GM18858 (cell line): ENCODE results near the gene CENPW.

Experiments
- ATAC-seq: cut with Tn5 transposase; IDR thresholded peaks from one replicate; pipeline ENCODE4 v1.9.1; 2021; ENCODE audit not compliant: unreplicated experiment

Gene CENPW

DNA sequence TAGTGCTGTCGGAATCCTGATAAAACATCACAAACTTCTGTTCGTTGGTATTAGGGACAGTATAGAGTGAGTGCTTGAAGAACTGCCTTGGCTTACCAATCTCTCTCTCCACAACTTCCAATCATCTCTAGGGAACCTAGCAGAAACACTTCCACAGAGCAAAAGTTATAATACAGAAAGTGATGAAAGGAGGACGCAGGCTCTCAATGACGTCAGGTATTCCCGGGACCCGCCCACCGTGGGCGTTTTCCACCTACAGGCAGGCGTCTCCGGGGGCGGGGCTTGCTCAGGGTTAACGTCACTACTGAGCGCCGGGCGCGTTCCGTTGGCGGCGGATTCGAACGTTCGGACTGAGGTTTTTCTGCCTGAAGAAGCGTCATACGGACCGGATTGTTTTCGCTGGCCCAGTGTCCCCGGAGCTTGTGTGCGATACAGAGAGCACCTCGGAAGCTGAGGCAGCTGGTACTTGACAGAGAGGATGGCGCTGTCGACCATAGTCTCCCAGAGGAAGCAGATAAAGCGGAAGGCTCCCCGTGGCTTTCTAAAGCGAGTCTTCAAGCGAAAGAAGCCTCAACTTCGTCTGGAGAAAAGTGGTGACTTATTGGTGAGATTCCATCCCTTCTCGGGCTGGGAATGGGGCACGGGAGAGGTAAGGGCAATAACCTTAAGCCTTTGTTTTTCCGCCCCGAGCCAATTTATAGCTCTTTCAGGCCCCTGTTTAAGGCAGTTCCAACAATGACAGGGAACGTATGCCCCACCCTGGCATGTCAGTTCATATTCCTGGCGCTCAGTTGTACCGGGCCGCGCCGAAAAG lies at the start of gene CENPW:
CENPW (plus strand) TSS at position 320 of the 814 bp plus-strand sequence; CDS start at position 479, 159 bp downstream.
- ATAC-seq = peak; percentile 83

DNA sequence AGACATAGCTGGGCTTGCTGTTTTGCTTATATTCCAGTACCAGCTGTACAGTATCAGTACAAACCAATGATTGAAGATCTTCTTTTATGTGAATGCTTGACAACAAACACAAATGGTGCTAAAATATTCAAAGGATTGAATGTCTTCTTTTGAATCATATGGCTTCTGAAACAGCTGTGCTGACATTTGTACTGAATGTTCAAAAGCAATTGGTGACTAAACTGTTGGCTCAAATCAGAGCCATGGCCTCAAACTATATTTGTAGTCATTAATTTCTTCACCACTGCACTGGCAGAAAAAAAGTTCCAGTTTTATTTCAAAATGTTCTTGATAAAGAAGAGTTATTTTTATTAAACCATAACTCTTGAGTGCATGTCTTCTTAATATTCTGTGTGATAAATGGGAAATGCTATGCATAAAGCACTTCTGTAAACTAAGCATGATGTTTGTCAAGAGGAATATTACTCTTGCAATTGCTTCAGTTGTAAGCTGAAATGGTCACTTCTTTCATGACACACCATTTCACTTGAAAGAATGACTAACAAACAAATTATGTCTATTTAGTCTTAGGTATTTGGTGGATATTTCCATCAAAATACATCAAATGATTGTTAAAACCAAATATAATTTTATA lies 45.9 kb upstream of the CENPW start:
- no peak for ATAC-seq

DNA sequence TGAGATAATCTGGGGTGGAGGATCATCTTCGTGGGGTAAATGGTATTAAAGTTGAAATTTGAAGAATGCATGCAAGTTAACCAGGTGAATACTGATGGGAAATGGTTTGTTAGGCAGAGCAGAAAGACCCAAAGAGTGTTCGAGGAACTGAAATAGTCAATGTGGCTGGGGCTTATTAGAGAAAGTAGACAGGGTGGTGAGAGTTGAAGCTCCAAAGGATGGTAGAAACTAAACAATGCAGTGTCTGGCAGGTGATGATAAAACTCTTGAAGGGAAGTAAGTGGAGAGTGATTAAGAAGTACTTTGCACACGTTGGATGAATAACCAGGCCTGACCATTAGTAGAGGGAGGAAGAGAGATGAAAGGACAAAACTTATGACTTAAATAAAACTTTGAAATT lies 39.8 kb upstream of the CENPW start:
- no peak for ATAC-seq

DNA sequence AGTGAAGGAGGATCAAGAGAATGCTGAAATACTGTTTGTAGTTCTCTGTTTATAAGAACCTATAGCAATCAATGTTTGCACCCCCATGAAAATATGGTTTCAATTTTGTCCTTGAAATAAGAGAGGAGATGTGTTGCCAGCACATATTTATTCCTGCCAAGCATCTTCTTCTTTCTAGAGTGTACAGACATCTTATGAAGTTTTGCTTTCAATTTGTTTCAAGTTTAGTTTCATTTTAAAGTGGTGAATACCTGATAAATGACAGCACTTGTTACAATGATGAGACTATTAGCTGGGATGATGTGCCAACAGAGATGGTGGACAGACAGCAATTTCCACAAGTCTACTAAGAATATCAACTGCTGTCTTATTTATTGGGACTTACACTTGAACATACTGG lies 39.2 kb upstream of the CENPW start:
- ATAC-seq = peak; percentile 90

DNA sequence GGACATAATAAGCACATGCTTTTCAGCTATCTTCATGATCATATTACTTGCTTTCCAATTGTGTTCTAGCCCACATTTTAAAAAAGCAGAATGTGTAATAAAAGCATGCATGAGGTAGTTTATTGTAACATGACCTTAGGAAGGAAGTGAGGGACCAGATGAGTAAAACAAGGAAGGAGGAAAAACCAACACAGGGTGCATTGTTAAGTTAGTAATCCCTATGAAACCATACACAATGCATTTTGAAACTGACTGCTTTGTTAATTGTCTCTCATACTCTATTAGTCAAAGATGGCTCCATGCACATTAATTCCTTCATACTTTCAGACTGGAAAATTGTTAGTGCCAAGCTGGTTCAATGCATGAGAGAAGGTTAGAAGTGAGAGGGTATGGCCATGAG lies 37.7 kb upstream of the CENPW start:
- ATAC-seq = no peak

DNA sequence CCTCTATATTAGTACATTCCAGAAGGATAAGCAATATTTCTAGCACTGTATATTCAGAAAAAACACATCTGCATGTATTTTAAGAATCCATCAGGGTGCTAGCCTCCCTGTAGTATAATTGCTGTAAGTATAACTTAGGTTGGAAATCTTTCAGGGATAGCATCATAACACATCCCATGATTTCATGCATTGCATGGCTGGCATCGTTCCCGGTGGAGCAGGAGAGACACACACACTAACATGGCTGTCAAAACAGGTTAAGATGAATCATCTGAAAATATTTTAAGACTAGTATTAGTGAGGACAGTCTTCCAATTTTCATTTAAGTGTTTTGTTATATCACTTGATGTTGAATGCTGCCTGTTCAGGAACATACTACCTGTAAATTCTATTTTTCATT lies 32.1 kb upstream of the CENPW start:
- ATAC-seq = no peak

DNA sequence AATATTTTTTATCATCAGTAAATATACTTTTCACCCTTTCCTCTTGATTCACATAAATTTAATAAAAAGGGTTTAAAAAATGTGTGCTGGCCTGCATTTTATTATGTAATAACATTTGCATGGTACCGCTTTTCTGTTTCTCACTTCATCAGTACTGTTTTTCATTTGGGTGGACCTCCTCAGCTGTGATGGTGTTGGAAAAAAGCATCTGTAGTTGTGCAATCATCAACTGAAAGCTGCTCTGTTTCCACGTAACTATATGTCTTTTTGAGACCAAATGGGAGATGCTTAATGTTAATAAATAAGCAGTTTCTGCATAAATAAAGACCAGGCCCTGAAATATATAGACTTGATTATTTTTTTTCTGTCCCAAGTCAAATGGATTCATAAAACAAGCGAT lies 31.6 kb upstream of the CENPW start:
- no peak for ATAC-seq

DNA sequence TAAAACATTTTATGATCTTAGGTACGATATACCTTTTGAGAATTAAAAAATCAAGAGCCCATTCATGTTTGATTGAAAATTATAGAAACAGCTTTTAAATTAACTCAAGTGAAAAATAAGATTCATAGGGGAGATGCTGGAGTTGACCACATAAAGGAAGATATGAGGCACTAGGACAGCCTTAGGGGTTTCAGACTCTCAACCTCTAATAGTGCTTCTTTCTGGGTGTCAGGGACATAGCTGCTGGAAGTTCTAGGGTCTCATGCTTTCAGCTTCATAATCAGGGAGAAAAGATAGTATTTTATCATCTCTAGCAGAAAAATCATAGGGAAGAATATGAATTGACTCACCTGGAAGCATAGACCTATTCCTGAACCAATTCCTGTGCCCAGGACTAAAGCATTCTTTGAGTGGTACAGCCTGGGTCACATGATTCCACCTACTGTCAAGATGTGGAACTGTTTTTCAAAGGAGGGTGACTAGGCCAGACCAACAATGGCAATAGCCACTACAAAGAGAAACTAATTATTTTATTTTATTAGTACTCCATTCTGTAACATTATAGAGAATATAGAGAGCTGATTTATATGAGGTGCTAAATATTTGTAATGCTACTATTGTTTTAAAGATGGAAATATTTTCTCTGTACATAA lies 27.8 kb upstream of the CENPW start:
- peak; percentile 86 for ATAC-seq

DNA sequence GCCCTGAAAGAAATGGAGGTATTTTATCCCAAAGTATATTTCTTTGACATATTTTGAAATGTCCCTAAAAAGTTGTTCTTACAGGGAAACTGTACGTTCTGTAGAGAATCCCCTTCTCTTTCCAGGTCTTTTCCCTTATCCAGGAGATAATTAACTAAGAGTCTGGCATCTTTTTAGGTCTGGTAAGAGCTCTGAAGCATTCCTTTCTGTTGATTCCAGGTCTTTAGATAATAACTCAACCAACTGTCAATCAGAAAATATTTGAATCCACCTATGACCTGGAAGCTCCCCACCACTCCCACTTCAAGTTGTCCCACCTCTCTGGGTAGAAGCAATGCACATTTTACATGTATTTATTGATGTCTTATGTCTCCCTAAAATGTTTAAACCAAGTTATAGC lies 26.0 kb upstream of the CENPW start:
- ATAC-seq = no peak

DNA sequence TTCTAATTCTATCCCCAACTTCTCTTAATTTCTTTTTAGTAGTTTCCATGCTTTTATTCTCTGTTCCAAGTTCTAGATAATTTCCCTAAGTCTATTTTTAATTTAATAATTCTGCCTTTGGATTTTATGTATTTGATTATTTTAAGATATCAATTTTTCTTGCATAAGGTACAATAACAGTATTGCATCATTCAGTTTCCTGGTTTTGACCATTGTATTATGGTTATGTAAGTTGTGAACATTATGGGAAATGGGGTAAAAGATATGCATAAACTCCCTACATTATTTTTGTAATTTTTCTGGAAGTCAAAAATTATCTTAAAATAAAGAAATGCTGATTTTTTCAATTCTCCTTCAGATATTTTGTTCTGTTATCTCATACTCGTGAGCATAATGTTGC lies 21.1 kb upstream of the CENPW start:
- no peak for ATAC-seq

DNA sequence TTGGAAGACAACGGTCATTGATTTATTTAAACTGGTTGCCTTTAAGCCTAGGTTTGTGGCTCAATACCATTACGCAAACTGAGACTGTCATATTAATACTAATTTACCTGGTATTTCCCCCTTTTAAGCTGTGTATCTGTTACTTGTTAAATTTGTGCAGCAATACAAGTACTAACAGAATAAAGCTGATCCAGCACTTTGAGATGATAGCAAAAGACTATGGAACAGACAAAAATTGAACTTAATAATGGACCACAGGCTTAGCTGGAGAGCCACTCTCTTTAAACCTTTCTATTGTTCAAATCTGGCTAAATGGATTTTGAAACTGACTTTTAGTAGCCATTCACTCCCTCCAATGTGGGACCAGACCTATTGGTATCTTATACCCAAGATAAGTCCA lies 6.2 kb upstream of the CENPW start:
- ATAC-seq = no peak

DNA sequence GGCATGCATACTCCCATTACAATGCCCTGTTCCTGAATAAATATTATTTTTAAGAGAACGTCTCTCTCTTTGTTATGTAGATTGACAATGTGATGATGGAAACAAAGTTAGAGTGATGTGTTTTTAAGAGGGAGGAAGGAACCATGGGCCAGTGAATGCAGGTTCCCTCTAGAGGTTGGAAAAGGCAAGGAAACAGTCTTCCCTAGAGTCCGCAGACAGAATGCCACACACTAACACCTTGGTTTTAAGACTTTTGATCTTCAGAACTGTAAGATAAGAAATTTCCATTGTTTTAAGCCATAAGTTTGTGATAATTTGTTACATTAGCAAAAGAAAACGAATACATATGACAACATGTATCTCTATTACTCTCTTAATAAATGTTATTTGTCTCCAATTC lies 4.7 kb upstream of the CENPW start:
- ATAC-seq = no peak

DNA sequence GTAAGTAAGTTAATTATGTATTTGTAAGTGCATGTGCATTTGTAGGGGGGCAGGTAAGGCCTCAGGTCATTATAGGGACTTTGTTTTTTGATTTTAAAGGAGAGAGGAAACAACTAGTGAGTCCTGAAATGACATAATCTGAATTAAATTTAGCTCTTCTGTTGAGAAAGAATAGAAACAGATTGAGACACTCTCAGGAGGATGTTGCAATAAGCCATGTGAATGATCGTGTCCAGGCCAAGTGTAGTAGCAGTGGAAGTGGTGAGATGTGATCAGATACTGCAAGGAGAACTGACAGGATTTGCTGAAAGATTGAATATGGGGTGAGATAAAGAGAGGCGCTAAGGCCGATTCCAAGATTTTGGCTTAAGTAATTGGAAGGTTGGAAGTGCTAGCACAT lies 2.6 kb upstream of the CENPW start:
- ATAC-seq = no peak

DNA sequence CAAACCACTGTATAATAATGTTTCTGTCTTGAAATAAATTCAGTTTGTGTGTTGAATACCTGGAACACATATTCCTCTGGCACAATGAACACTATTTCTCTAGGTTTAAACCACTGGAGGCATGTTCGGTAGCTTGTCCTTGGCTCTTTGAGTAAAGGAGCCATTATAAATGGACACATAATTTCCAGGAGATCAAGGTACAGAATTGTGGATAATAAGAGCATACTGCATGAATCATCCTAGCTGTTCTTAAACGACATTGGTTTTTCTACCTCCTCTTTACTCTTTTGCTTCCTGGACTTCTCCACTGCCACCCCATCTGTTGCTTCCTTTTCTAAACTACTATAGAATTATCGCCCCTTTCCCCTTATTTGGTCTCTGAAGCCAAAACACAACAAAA lies 1.2 kb downstream of the CENPW start:
- ATAC-seq = no peak

DNA sequence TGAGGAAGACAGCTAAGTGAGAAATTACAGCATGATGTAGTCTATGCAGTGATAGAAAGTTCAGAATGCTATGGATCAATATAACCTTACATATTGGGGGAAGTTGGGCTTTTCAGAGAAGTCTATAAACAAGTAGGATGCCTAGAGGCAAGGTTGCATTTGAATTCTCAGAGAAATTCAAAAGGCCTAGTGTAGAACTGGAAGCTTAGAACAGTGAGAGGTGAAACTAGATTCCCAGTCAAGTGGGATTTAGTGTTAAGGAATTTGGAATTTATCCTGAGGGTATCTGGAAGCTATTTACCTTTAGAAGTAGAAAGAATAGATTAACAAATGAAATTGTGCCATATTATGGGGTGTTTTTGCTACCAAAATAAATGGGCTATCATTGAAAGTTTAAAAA lies 4.3 kb downstream of the CENPW start:
- ATAC-seq = no peak

DNA sequence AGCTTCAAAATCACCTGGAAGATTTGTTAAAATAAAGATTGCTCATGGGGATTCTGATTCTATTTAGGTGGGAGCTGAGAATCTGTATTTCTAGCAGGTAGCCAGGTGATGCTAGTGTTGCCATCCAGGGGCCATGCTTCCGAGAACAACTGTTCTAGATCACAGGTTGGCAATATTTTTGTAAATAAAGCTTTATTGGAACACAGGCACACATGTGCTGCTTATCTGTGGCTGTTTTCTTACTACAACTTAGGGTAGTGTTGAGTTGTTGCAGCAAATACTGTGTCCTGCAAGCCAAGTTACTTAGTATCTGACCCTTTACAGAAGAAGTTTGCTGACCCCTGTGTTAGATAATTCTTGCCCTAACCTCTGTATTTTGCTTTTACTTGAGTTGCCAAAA lies 12.0 kb downstream of the CENPW start:
- no peak for ATAC-seq

DNA sequence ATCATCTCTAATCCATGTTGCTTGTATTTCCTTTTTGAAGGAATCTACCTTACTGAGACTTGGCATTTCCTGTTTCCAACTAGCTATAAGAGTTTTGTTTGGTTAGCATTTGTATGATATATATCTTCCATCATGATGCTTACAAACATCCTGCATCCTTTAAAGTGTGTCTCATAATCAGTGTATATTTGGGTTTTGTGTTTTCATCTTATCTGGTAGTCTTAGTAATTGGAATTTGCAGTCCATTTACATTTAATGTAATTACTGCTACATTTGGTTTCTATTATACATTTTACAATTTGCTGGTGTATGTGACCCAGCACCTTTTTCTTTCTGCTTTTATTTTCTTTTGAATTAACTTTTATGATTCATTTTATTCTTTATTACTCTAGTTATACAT lies 12.6 kb downstream of the CENPW start:
- ATAC-seq = no peak

DNA sequence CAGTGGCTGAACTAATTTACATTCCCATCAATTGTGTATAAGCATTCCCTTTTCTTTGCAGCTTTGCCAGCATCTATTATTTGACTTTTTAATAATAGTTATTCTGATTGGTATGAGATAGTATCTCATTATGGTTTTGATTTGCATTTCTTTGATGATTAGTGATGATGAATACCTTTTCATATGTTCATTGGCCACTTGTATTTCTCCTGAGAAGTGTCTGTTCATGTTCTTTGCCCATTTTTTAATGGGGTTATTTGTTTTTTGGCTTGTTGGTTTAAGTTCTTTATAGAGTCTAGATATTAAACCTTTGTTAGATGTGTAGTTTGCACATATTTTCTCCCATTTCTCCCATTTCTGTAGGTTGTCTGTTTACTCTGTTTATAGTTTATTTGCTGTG lies 16.6 kb downstream of the CENPW start:
- no peak for ATAC-seq

DNA sequence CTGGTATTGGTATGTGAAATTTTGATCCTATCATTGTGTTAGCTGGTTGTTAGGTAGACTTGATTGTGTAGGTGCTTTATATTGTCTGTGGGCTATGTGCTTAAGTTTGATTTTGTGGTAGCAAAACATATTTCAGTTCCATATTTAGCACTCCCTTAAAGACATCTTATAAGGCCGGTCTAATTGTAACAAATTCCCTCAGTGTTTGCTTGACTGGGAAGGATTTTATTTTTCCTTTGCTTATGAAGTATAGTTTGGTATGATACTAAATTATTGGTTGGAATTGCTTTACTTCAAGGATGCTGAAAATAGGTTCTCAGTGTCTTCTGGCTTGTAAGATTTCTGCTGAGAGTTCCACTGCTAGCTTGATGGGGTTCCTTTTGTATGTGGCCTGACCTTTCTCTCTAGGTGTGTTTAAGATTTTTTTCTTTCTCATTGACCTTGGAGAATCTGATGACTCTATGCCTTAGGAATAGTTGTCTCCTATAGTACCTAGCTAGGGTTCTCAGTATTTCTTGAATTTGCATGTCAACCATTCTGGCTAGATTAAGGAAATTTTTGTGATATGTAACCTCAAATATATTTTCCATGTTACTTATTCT lies 20.1 kb downstream of the CENPW start:
- ATAC-seq = no peak

DNA sequence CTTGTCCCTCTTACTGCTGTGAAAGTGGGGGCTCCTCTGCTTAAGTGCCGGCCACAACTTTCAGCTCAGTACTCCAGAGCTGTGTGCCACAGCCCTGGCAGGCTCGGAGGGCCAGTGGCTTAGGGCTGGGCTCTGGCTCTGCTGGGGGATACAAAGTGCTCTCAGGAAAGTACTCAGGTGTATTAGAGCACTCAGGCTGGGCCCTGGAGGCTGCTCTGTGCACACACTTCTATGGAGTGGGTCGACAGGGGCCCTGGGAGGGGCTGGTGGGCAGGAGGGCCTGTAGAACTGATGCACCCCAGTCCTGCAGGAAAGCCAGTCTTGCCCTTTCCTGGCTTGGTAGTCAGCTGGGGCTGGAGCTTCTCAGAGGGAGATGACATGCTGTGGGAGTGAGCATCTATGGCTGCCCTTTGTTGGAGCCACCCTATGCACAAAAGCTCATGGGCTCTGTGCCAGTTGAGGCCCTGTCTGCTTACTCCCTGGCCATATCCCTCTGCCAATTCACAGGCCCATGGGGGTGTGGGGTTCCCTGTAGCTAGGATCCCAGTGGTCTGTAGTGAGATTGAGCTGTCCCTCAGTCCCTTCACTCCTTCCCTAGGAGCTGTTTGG lies 22.0 kb downstream of the CENPW start:
- no peak for ATAC-seq

DNA sequence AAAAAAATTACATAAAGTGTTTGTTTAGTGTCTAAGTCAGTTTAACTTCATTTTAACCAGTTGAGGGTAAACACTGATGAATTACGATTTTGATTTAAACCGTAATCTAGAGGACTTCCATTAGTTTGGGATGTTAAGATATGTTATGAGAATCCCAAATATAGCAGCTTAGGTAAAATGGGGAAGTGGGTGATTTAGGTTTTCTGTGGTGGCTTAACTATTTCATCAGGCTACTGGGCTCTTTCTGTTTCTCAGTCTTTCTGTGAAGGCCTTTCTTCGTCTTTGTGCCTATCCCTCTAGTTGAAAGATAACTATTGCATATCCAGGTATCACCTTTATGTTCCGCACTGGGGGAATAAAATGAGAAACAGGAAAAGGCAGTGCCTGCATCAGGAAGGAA lies 27.9 kb downstream of the CENPW start:
- ATAC-seq = no peak
